ENCODE results near the gene CROCC.

CROCC gene

GRCh38 chr1:17020502-17020901 is 98.8 kb downstream of the CROCC start:
- no peak for TF ChIP-seq CTCF (IDR thresholded peaks at IDR 0.05)
- DNase-seq = no peak

GRCh38 chr1:17021896-17022295 is 100.2 kb downstream of the CROCC start:
- no peaks in the 10 kb centered on the region for H3K4me1 Mint-ChIP-seq
- H3K36me3 Mint-ChIP-seq (ENCODE audit: low read depth) = peaks cover 64% of the 10 kb centered on the region
- no peak for DNase-seq
- peak overlapping the region; percentile 68 for H3K27ac Mint-ChIP-seq
- no peaks in the 10 kb centered on the region for H3K27me3 Mint-ChIP-seq (ENCODE audit: low read depth, poor library complexity)
- H3K4me3 Mint-ChIP-seq = no peak overlapping the region
- H3K9me3 Mint-ChIP-seq = no peaks in the 10 kb centered on the region
- no peak for TF ChIP-seq CTCF (IDR thresholded peaks at IDR 0.05)

More at GRCh38 chr1:17020502-17020901, 98.8 kb downstream of the CROCC start:
- no peak overlapping the region for H3K4me3 Mint-ChIP-seq
- no peaks in the 10 kb centered on the region for H3K9me3 Mint-ChIP-seq
- no peak overlapping the region for H3K27ac Mint-ChIP-seq
- peaks cover 69% of the 10 kb centered on the region for H3K36me3 Mint-ChIP-seq (ENCODE audit: low read depth)
- H3K27me3 Mint-ChIP-seq (ENCODE audit: low read depth, poor library complexity) = no peaks in the 10 kb centered on the region
- H3K4me1 Mint-ChIP-seq = peaks cover 10% of the 10 kb centered on the region
